HL-60 (cell line): ENCODE data around the gene ANKDD1A.

Source experiments
- CTCF ChIP-seq: IDR thresholded peaks from one replicate; pipeline ENCODE4 v1.5.1; 2011; ENCODE audit warnings: low read length, control low read depth, inconsistent platforms; ENCODE audit not compliant: insufficient read depth
- GABPA ChIP-seq: IDR thresholded peaks from 2 replicates; pipeline ENCODE4 v1.6.1; 2012; ENCODE audit warnings: low read depth
- POLR2AphosphoS5 ChIP-seq: IDR thresholded peaks from 2 replicates; pipeline ENCODE4 v1.6.1; 2012; ENCODE audit warnings: low read depth
- REST ChIP-seq: IDR thresholded peaks from 2 replicates; pipeline ENCODE4 v1.6.1; 2012; ENCODE audit warnings: low read depth; ENCODE audit not compliant: insufficient replicate concordance

GRCh38 chr15:64930019-64930652 lies 18.4 kb downstream of the ANKDD1A start:
- TF ChIP-seq REST (no peak), CTCF (no peak), POLR2AphosphoS5 (no peak), GABPA (no peak)
